GM18498 (cell line): ENCODE results near the gene SERGEF.

Experiments used
- ATAC-seq: cut with Tn5 transposase; IDR thresholded peaks from one replicate; pipeline ENCODE4 v1.9.1; 2021; ENCODE audit warnings: mild to moderate bottlenecking, moderate library complexity; ENCODE audit not compliant: unreplicated experiment

The SERGEF gene

GRCh38 chr11:17774232-17775034 lies 238.4 kb downstream of the SERGEF start:
- ATAC-seq = no peak

- no peak for ATAC-seq
Measured at GRCh38 chr11:17773674-17774073, 239.2 kb downstream of the SERGEF start.

- no peak for ATAC-seq
Measured at GRCh38 chr11:17772704-17773600, 239.9 kb downstream of the SERGEF start.

- no peak for ATAC-seq
Measured at GRCh38 chr11:17771841-17772401, 240.9 kb downstream of the SERGEF start.

- ATAC-seq = no peak
Measured at GRCh38 chr11:17771415-17771814, 241.4 kb downstream of the SERGEF start.

- ATAC-seq = no peak
Measured at GRCh38 chr11:17770917-17771316, 241.9 kb downstream of the SERGEF start.

GRCh38 chr11:17770048-17770652 lies 242.7 kb downstream of the SERGEF start:
- ATAC-seq = no peak

GRCh38 chr11:17769218-17769617 lies 243.6 kb downstream of the SERGEF start:
- ATAC-seq = no peak

- ATAC-seq = no peak
Measured at GRCh38 chr11:17768547-17768946, 244.3 kb downstream of the SERGEF start.

- no peak for ATAC-seq
Measured at GRCh38 chr11:17767914-17768313, 244.9 kb downstream of the SERGEF start.

GRCh38 chr11:17767301-17767885 lies 245.5 kb downstream of the SERGEF start:
- no peak for ATAC-seq

GRCh38 chr11:17766590-17766989 lies 246.3 kb downstream of the SERGEF start:
- no peak for ATAC-seq

- ATAC-seq = no peak
Measured at GRCh38 chr11:17766073-17766359, 246.8 kb downstream of the SERGEF start.

- no peak for ATAC-seq
Measured at GRCh38 chr11:17765356-17766072, 247.3 kb downstream of the SERGEF start.

GRCh38 chr11:17764446-17765218 lies 248.2 kb downstream of the SERGEF start:
- no peak for ATAC-seq

GRCh38 chr11:17763703-17764102 lies 249.1 kb downstream of the SERGEF start:
- no peak for ATAC-seq

- ATAC-seq = no peak
Measured at GRCh38 chr11:17763244-17763643, 249.6 kb downstream of the SERGEF start.

- ATAC-seq = no peak
Measured at GRCh38 chr11:17762309-17762974, 250.4 kb downstream of the SERGEF start.
